GM19238 (cell line): ENCODE results near the gene BLVRA.
"Not testable (repeated sequence)": the region's sequence is repeated elsewhere in the genome, so short reads cannot be mapped to it uniquely, and the experiment has no call there.

Experiments used
- DNase-seq: peaks from one replicate; pipeline ENCODE4 v3.0.0; 2011; ENCODE audit warnings: low spot score; ENCODE audit not compliant: insufficient read length

Gene BLVRA

DNA sequence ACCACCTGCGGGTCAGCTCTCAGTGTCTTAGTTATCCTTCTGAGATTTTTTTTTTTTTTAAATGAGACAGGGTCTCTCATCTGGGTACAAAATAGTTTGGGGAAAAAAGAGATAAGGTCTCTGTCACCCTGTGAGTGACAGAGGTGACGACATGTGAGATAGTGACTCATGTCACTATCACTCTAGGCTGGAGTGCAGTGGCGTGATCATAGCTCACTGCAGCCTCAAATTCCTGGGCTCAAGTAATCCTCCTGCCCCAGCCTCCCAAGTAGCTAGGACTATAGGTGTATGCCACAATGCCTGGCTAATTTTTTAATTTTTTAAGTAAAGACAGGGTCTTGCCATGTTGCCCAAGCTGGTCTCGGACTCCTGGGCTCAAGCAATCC is 10.4 kb downstream of the BLVRA start:
- no peak for DNase-seq

DNA sequence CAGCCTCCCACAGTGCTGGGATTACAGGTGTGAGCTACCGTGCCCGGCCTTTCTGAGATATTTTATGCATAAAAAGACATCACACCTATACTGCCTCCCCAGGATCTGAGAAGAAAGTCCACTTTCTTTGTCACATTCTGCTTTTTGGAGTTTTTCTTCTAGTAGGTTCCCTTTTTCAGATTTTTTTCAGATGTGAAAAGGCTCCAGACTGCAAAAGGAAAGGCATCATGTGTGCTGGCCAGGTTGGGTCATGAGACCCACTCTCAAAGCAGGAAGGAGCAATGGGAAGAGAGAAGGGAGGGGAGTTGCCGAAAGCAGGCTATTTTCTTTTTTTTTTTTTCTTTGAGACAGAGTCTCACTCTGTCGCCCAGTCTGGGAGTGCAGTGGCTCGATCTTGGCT is 10.8 kb downstream of the BLVRA start:
- DNase-seq, result no peak

- DNase-seq, result no peak
Measured at GRCh38 chr7:43769791-43770465, 11.4 kb downstream of the BLVRA start.

DNA sequence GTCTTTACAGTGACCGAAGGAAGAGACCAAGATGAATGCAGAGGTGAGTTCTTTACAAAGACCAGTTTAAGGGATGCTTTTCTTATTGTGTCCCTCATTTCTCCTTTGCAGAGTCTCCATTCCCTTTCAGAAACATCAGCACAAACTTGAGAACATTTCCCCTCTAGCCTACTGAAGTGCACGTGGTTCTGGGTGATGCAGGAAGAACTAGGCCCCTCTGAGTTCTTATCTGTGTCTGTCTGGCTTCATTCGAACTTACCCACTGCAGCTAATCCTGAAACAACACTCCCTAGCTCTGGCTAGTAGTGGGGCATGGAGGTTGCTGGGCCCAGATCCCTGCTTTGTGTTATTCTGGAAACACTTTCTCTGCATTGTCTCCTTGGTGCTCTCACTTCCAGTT is 12.6 kb downstream of the BLVRA start:
- DNase-seq, result no peak

DNA sequence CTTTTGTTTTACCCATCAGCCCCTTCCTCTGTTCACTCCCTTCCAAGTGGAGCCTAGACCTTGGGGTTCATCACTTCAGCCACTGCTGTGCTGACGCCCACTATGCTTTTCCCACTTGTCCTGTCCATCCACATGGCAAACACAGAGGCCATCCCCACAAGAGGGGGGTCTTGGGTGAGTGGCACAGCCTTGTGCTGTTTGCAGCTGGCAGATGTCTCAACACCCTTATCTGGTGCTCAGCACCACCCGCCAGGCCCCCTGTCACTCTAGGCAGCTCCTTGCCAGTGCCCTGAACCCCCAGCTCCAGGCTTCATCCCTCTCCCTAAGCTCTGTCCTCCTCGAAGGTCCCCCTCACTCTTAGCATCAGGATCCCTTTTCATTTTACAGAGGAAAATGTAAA is 13.1 kb downstream of the BLVRA start:
- DNase-seq, result no peak

- not testable (repeated sequence) for DNase-seq
Measured at GRCh38 chr7:43773268-43773667, 14.8 kb downstream of the BLVRA start.

GRCh38 chr7:43775255-43775654 is 16.8 kb downstream of the BLVRA start:
- not testable (repeated sequence) for DNase-seq

GRCh38 chr7:43778293-43779044 is 20.0 kb downstream of the BLVRA start:
- DNase-seq, result not testable (repeated sequence)

DNA sequence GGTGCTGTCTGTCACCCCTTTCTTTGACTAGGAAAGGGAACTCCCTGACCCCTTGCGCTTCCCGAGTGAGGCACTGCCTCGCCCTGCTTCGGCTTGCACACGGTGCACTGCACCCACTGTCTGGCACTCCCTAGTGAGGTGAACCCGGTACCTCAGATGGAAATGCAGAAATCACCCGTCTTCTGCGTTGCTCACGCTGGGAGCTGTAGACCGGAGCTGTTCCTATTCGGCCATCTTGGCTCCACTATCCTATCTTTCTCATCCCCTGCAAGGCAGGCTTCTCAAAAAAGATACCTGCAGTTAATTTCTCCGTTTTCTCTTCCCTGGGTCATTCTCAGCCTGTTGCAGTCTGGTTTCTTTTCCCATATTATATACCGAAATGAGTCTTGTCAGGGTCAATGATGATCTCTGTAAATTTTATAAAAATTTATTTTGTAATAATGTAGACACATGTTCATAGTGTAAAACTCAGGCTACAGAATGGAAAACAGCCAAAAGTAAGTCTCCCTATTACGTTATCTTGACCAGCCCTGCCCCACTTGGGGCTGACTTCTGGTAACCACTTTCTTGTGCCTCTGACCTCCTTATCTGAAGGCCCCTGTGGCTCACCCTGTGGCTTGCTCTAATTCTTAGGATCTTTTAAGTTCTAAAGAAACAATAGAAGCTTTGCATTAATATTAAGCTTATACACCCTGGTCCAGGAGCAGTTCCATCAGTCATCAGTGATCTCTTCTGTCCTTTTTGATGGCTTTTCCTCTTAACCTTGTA is 20.7 kb downstream of the BLVRA start:
- no peak for DNase-seq

DNA sequence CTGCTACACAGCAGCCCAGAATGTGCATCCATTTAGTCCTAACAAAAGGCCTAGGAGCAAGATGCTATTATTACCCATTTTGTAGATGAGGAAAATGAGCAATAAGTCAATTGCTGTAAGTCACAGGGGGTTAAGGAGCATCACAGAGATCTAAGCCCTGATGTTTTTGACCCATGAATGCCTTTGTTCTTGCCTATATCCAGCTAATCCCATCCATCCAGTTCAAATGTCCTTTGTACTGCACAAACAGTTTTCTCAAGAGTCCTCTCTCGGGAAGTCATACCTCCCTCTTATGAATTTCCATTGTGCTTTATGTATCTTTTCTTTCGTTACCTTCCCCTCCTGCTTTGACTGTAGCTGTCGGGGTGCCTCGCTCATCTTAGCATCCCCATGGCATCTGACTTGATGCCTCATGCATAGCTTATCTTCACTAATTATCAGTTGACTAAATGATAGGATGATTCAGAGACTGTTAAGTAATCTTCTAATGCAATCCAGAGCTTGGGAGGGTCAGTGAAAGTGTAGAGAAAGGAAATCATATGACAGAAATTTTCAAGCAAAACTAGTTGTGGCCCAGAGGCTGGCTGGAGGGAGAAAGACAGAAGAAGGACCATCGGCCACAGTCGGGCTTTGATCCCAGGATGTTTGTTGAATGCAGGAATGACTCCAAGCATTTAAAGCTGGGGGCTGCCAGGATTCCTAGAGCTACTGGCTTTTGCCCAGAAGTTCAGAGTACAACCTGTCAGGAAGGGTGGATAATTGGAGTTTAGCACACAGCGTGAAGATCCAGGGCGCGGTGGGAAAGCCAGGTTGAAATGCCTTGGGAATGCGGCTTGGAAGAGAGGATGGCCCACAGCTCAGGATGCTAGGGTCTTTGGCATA is 23.5 kb downstream of the BLVRA start:
- DNase-seq, result no peak

DNA sequence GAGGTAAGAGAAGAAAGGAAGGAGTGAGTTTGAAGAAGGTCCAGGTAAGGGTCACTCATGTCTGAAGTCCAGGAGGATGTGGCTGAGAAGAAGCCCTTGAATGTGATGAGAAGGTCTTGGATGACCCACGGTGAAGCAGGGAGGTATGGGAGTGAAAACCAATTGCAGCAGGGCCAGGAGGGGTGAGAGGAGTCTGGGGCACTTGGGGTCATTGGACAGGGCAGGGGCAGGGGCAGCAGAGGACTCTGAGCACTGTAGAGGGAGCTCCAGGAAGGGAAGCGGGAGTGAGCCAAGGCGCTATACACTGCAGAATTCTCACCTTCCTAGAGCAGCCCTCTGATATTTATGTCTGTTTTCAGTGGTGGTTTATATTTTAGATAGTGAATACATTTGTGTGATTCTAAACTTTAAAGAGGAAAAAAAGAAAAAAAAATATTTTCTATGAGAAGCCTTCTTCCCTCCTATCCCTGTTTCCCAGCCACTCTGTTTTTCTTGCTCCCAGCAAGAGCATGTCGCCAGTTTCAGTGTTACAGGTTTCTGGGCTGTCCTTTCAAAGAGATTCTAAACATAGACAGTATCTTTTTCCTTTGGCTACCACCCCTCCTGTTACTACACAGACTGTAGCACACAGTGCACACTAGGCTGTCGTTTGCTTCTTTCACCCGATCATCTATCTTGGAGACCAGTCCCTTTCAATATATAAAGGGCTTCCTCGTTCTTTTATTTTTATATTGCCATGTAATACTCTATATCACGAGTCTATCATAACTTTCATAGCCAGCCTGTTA is 24.5 kb downstream of the BLVRA start:
- no peak for DNase-seq

GRCh38 chr7:43784030-43784584 is 25.6 kb downstream of the BLVRA start:
- no peak for DNase-seq

DNA sequence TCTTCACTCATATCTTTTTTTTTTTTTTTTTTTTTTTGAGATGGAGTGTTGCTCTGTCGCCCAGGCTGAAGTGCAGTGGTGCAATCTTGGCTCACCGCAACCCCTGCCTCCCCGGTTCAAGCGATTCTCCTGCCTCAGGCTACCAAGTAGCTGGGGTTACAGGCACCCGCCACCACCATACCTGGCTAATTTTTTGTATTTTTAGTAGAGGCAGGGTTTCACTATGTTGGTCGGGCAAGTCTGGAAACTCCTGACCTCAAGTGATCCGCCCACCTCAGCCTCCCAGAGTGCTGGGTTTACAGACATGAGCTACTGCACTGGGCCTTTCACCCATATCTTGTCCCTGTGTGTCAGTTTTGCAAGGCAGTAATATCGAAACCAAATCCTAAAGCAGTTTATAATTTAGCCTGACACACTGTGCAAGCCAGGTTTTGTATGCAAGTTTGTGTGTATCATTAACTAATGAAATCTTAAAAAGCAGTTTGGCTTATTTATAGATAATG is 26.2 kb downstream of the BLVRA start:
- DNase-seq, result peak; percentile 27

GRCh38 chr7:43785420-43785819 is 26.9 kb downstream of the BLVRA start:
- DNase-seq, result no peak

GRCh38 chr7:43787771-43788170 is 29.3 kb downstream of the BLVRA start:
- no peak for DNase-seq

GRCh38 chr7:43790006-43790405 is 31.5 kb downstream of the BLVRA start:
- DNase-seq, result no peak

GRCh38 chr7:43790834-43791233 is 32.4 kb downstream of the BLVRA start:
- no peak for DNase-seq

GRCh38 chr7:43791665-43792064 is 33.2 kb downstream of the BLVRA start:
- no peak for DNase-seq

DNA sequence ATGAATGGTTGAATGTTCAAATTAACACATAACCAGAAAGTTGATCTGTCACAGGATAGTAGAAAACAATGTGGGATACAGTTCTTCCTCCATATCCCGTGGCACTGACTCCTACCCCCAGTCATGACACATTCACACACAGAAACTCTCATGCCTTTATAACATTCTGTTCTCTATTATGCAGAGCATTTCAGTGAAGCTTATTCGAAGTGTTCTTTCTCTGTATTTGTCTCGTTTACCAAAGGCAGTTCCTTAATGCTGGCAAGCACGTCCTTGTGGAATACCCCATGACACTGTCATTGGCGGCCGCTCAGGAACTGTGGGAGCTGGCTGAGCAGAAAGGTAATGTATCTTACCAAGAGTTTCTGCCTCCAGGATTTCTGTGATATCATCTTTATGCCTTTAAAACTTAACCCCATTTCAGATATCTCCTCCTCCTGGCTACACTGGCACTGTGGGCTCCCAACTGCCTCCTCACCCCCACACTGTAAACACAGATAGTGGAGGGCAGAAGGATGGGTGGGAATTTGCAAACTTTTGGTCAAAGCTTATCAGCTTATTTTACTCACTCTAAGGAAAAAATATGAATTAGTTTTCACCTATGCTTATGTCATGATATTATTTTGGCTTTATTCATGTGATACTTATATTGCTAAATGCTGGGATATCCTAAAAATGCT is 34.1 kb downstream of the BLVRA start:
- no peak for DNase-seq
